Measurements from ENCODE around the gene RAB1B. TPM values are rescaled to one million over a fixed set of nuclear protein-coding genes. Genes with fewer than 3 reads are reported as not detected.

The RAB1B gene
- total and polyA plus RNA-seq, 12 donors, result 117 to 153 (median 132) TPM

- Histone ChIP-seq H3K27ac (peak overlapping the region in 2 of 10 donors; percentile 98), H3K4me3 (peak overlapping the region in 6 of 10 donors; percentile 66 to 98 (median 87)), H3K27me3 (peaks cover 5 to 18% (median 6%) of the 10 kb centered on the region in 7 donors), H3K4me1 (peaks cover 8 to 62% (median 46%) of the 10 kb centered on the region in 9 donors), H3K9me3 (no peaks in the 10 kb centered on the region), H3K36me3 (peaks cover 0 to 15% (median 0%) of the 10 kb centered on the region in 9 donors)
- intact Hi-C loops (cut with DNase I), result loop anchor here in 2 of 10 donors (10.0 kb wide), 1 partner anchor 63 kb away; no protein-coding TSS in a partner anchor
- ATAC-seq (no peak), DNase-seq (no peak)
- 75 to 88% methylated on average over 10 of the region's 10 CpGs for WGBS, 2 donors
- TF ChIP-seq CTCF (IDR thresholded peaks at IDR 0.05), result no peak
Measured at GRCh38 chr11:66287211-66287888, 18.9 kb downstream of the RAB1B start.

GRCh38 chr11:66287889-66288670, 19.6 kb downstream of the RAB1B start:
- intact Hi-C loops (cut with DNase I), result loop anchor here in 2 of 10 donors (10.0 kb wide), 1 partner anchor 63 kb away; no protein-coding TSS in a partner anchor
- peaks cover 7 to 25% (median 14%) of the 10 kb centered on the region in 7 donors for H3K27me3 ChIP-seq
- peak overlapping the region; percentile 82 to 98 (median 94) for H3K27ac ChIP-seq
- no peak for TF ChIP-seq CTCF (IDR thresholded peaks at IDR 0.05)
- no peak for DNase-seq
- H3K4me3 ChIP-seq, result peak overlapping the region; percentile 63 to 98 (median 82)
- H3K36me3 ChIP-seq, result peaks cover 0 to 15% (median 0%) of the 10 kb centered on the region in 9 donors
- WGBS, 2 donors, result 41 to 43% methylated on average over 20 of the region's 20 CpGs
- no peaks in the 10 kb centered on the region for H3K9me3 ChIP-seq
- peak in 1 of 8 donors; percentile 0 for ATAC-seq
- peaks cover 5 to 56% (median 39%) of the 10 kb centered on the region in 9 donors for H3K4me1 ChIP-seq

GRCh38 chr11:66288671-66289547, 20.5 kb downstream of the RAB1B start, which contains the start of gene YIF1A:
Gene YIF1A, minus strand, starts transcription at chr11:66289143. Its CDS starts 158 bp downstream, at chr11:66288985.
- DNase-seq (peak; percentile 98 to 99), ATAC-seq (peak; percentile 92 to 98 (median 97))
- peaks cover 5 to 55% (median 39%) of the 10 kb centered on the region in 9 donors for H3K4me1 ChIP-seq
- peak in 3 of 9 donors; percentile 28 to 45 (median 31) for TF ChIP-seq CTCF (IDR thresholded peaks at IDR 0.05)
- H3K27me3 ChIP-seq, result peaks cover 13 to 34% (median 22%) of the 10 kb centered on the region in 7 donors
- 0% methylated on average over 85 to 87 of the region's 87 CpGs for WGBS, 2 donors
- peak within 1 kb of the TSS; percentile 63 to 98 (median 82) for H3K4me3 ChIP-seq
- intact Hi-C loops (cut with DNase I), result loop anchor here in 3 of 10 donors (1.0 to 10.0 kb wide), 2 partner anchors 23 to 64 kb away; no protein-coding TSS in a partner anchor
- peaks cover 0 to 15% (median 0%) of the 10 kb centered on the region in 9 donors for H3K36me3 ChIP-seq
- no peaks in the 10 kb centered on the region for H3K9me3 ChIP-seq
- peak within 1 kb of the TSS; percentile 82 to 98 (median 94) for H3K27ac ChIP-seq

Data from heart right ventricle (tissue), 16 donors.